Endothelial cell of umbilical vein (primary cell): Measurements from ENCODE around the gene S100A13. TPM values are rescaled to one million over a fixed set of nuclear protein-coding genes. Genes with fewer than 3 reads are reported as not detected.

ENCODE experiments used
- BruUV-seq: library from RNA; stranded (reverse); fragments of 400-500 nt; replicated peaks from 2 replicates; lab custom pipeline; 2021; lab: Mats Ljungman, UMichigan
- CTCF ChIA-PET: fragments of 300-600, 350-600 bp; sonication (Branson Sonifier 250); formaldehyde crosslinking; loops from one replicate; lab custom pipeline; 2021; ENCODE audit warnings: antibody characterized with exemption, inconsistent platforms; lab: Charles Lee
- POLR2A ChIA-PET: fragments of 300-600, 350-600 bp; sonication (Branson Sonifier 250); formaldehyde crosslinking; loops from one replicate; lab custom pipeline; 2021; ENCODE audit warnings: antibody characterized with exemption, inconsistent platforms; lab: Charles Lee
- DNase-seq: peaks from one replicate; pipeline ENCODE4 v3.0.0-alpha.2; 2011; ENCODE audit warnings: low read depth, low spot score
- FAIRE-seq: peaks from 2 replicates; lab custom pipeline; 2011; peaks lifted over from hg19 to GRCh38; lab: Jason Lieb, UNC
- H2AFZ ChIP-seq: 2 replicates; pipeline ENCODE4 v1.6.0; 2012; ENCODE audit warnings: low read depth, low read length, control low read depth, inconsistent platforms
- H3K27ac ChIP-seq: 2 replicates; pipeline ENCODE4 v1.5.1; 2011; ENCODE audit warnings: low read depth, mild to moderate bottlenecking, control low read depth, low read length, moderate library complexity; ENCODE audit not compliant: insufficient read depth
- H3K27me3 ChIP-seq, 2 experiments: 2 replicates each; pipeline versions ENCODE4 v1.6.0 to v1.6.1; 2011; ENCODE audit warnings: low read length in 2 of 2, mixed read lengths in 1 of 2; ENCODE audit not compliant: control insufficient read depth in 2 of 2, insufficient read depth in 2 of 2
- H3K36me3 ChIP-seq, 2 experiments: 2 replicates in 1 of 2; 3 replicates in 1 of 2; pipeline ENCODE4 v1.5.1; 2011; ENCODE audit warnings: low read length in 2 of 2, mild to moderate bottlenecking in 1 of 2, moderate library complexity in 1 of 2; ENCODE audit not compliant: control insufficient read depth in 2 of 2, insufficient read depth in 2 of 2; ENCODE audit errors: extremely low read depth in 1 of 2
- H3K4me1 ChIP-seq: 3 replicates; pipeline ENCODE4 v1.5.1; 2011; ENCODE audit warnings: mild to moderate bottlenecking, low read length; ENCODE audit not compliant: control insufficient read depth, insufficient read depth; ENCODE audit errors: extremely low read depth
- H3K4me2 ChIP-seq: 2 replicates; pipeline ENCODE4 v1.6.1; 2011; ENCODE audit warnings: low read length, control low read depth, mixed read lengths; ENCODE audit not compliant: insufficient read depth
- H3K4me3 ChIP-seq, 3 experiments: fragments of 200-600 bp in 1 of 3; sonication (generic), shearing (Covaris generic) in 1 of 3; replicated peaks in 1 of 3; 2 replicates each; pipeline ENCODE4 v1.5.1; 2011 to 2016; ENCODE audit warnings: control low read depth in 3 of 3, low read length in 3 of 3, mild to moderate bottlenecking in 2 of 3, inconsistent platforms in 1 of 3, low read depth in 1 of 3, moderate library complexity in 1 of 3; ENCODE audit not compliant: insufficient read depth in 1 of 3
- H3K79me2 ChIP-seq: 2 replicates; pipeline ENCODE4 v1.6.0; 2012; ENCODE audit warnings: low read length, inconsistent platforms; ENCODE audit not compliant: control insufficient read depth, insufficient read depth
- H3K9ac ChIP-seq: replicated peaks from 2 replicates; pipeline ENCODE3; 2011; ENCODE audit warnings: low read length, control low read depth; ENCODE audit not compliant: insufficient read depth; ENCODE audit errors: extremely low read depth
- H3K9me1 ChIP-seq: replicated peaks from 3 replicates; pipeline ENCODE4 v1.6.0; 2011; ENCODE audit warnings: mild to moderate bottlenecking, low read length; ENCODE audit not compliant: control insufficient read depth, insufficient read depth; ENCODE audit errors: extremely low read depth
- H3K9me3 ChIP-seq: replicated peaks from 2 replicates; pipeline ENCODE4 v1.5.1; 2012; ENCODE audit warnings: low read length, inconsistent platforms; ENCODE audit not compliant: control insufficient read depth, insufficient read depth
- H4K20me1 ChIP-seq: replicated peaks from 2 replicates; pipeline ENCODE3; 2011; ENCODE audit warnings: mild to moderate bottlenecking, low read length; ENCODE audit not compliant: control insufficient read depth, insufficient read depth; ENCODE audit errors: extremely low read depth
- FOS ChIP-seq: IDR thresholded peaks from 2 replicates; pipeline ENCODE4 v1.6.1; 2011; ENCODE audit warnings: mild to moderate bottlenecking, low read length, moderate library complexity, borderline replicate concordance; ENCODE audit not compliant: insufficient read depth
- GATA2 ChIP-seq: IDR thresholded peaks from 2 replicates; pipeline ENCODE4 v1.7.0; 2011; ENCODE audit warnings: low read depth, mild to moderate bottlenecking, moderate library complexity, mixed read lengths, low read length; ENCODE audit not compliant: insufficient read length, insufficient read depth
- MAX ChIP-seq: IDR thresholded peaks from 2 replicates; pipeline ENCODE4 v1.6.1; 2011; ENCODE audit not compliant: insufficient read depth, insufficient read length
- POLR2A ChIP-seq: IDR thresholded peaks from 2 replicates; pipeline ENCODE4 v1.6.1; 2012; ENCODE audit warnings: low read depth, mild to moderate bottlenecking, control low read depth, low read length
- POLR2AphosphoS5 ChIP-seq: IDR thresholded peaks from 2 replicates; pipeline ENCODE4 v1.6.1; 2012; ENCODE audit warnings: low read depth, mild to moderate bottlenecking, control low read depth, low read length, moderate library complexity; ENCODE audit not compliant: insufficient read depth
- dilution Hi-C: fragments of 300-500 bp; cut with MboI; formaldehyde crosslinking; loops from one replicate; pipeline ENCODE4 v1.15.0; 2019; ENCODE audit warnings: low sequenced_read_pairs; ENCODE audit not compliant: extremely low pct_ligation_motif_present
- intact Hi-C: fragments of 100-400 bp; cut with micrococcal nuclease; formaldehyde crosslinking; loops from one replicate; pipeline ENCODE4 v1.10.0; 2022
- polyA plus RNA-seq, 4 experiments: library from polyadenylated mRNA; depleted of rRNA in 3 of 4; stranded (reverse) in 3 of 4; unstranded in 1 of 4; fragments of >200 nt; gene quantifications; 2 replicates each; pipeline versions ENCODE4 v1.2.1 to v1.2.3, GENCODE V29; 2011 to 2012; ENCODE audit warnings: missing spikeins in 1 of 4
- total RNA-seq: library from RNA; stranded (reverse); gene quantifications from 2 replicates; pipeline ENCODE4 v1.2.3, GENCODE V29; 2021

S100A13 gene
- total and polyA plus RNA-seq, 2 donors (not counting 3 experiments of a cell fraction or from before 2014, with no cell fraction given), result 155 to 360 TPM

- Histone ChIP-seq H3K27me3 (no peaks in the 10 kb centered on the region), H4K20me1 (no peaks in the 10 kb centered on the region), H3K4me1 (peaks cover 40% of the 10 kb centered on the region), H3K9me1 (no peaks in the 10 kb centered on the region), H3K79me2 (peaks cover 45% of the 10 kb centered on the region), H2AFZ (no peak overlapping the region), H3K36me3 (peaks cover 13% of the 10 kb centered on the region in 2 experiments), H3K4me3 (peak overlapping the region in 1 of 3 experiments; percentile 86), H3K9ac (peak overlapping the region; percentile 98), H3K4me2 (peak overlapping the region; percentile 63), H3K27ac (peak overlapping the region; percentile 98), H3K9me3 (no peaks in the 10 kb centered on the region)
- TF ChIP-seq POLR2AphosphoS5, result no peak
- TF ChIP-seq GATA2, result peak; percentile 54
- no peak for TF ChIP-seq MAX
- TF ChIP-seq POLR2A, result no peak
- no peak for TF ChIP-seq FOS
- ChIA-PET POLR2A (interaction anchor here (1.4 to 4.9 kb wide), 3 partner anchors 18 to 43 kb away, joined by 4 to 43 read pairs (median 28); partner anchors contain the start of genes CHTOP, S100A1 and S100A13), CTCF (interaction anchor here (5.4 to 7.7 kb wide), 2 partner anchors 18 to 37 kb away, joined by 42 to 54 read pairs; partner anchors contain the start of genes S100A1 and S100A13)
- dilution Hi-C loops (no loop called here), intact Hi-C loops (loop anchor here (1.0 kb wide), 5 partner anchors 11 to 76 kb away; partner anchors contain the start of genes CHTOP, S100A13 and SNAPIN)
- BruUV-seq, result TSS peak; percentile 69
- FAIRE-seq (no peak), DNase-seq (no peak)
Measured at GRCh38 chr1:153609585-153609907, 17.8 kb downstream of the S100A13 start.
